ENCODE results near the gene S100A13.

S100A13 gene

GRCh38 chr1:153624965-153625611 lies 2.2 kb downstream of the S100A13 start:
- no peak for DNase-seq

- no peak for DNase-seq
Observed at GRCh38 chr1:153623101-153623500, 4.2 kb downstream of the S100A13 start.

- DNase-seq, result no peak
Observed at GRCh38 chr1:153619171-153619570, 8.1 kb downstream of the S100A13 start.

- DNase-seq, result peak; percentile 11
Observed at GRCh38 chr1:153617663-153618062, 9.6 kb downstream of the S100A13 start.

GRCh38 chr1:153616917-153617311 lies 10.4 kb downstream of the S100A13 start:
- peak; percentile 24 for DNase-seq

- DNase-seq, result peak; percentile 78
Observed at GRCh38 chr1:153616144-153616916, 11.0 kb downstream of the S100A13 start, which contains the start of gene S100A14. S100A14 (minus strand) TSS chr1:153616325; CDS start chr1:153615858, 467 bp downstream.

GRCh38 chr1:153615406-153615805 lies 11.9 kb downstream of the S100A13 start:
- DNase-seq, result no peak

- DNase-seq, result no peak
Observed at GRCh38 chr1:153614906-153615305, 12.4 kb downstream of the S100A13 start.

- DNase-seq, result no peak
Observed at GRCh38 chr1:153614189-153614900, 13.0 kb downstream of the S100A13 start.

- DNase-seq, result no peak
Observed at GRCh38 chr1:153613406-153613805, 13.9 kb downstream of the S100A13 start.

GRCh38 chr1:153612755-153613331 lies 14.5 kb downstream of the S100A13 start, which contains the start of gene S100A16:
S100A16 (minus strand) TSS chr1:153613137; CDS start chr1:153608151, 4,986 bp downstream.
- no peak for DNase-seq

- DNase-seq, result no peak
Observed at GRCh38 chr1:153612111-153612754, 15.1 kb downstream of the S100A13 start.

GRCh38 chr1:153611356-153611755 lies 15.9 kb downstream of the S100A13 start:
- no peak for DNase-seq

GRCh38 chr1:153610811-153611301 lies 16.4 kb downstream of the S100A13 start:
- DNase-seq, result no peak

GRCh38 chr1:153610334-153610733 lies 17.0 kb downstream of the S100A13 start:
- no peak for DNase-seq

- no peak for DNase-seq
Observed at GRCh38 chr1:153609585-153609907, 17.8 kb downstream of the S100A13 start.

- no peak for DNase-seq
Observed at GRCh38 chr1:153608742-153609584, 18.3 kb downstream of the S100A13 start.

GRCh38 chr1:153608089-153608682 lies 19.1 kb downstream of the S100A13 start:
- no peak for DNase-seq

- DNase-seq, result no peak
Observed at GRCh38 chr1:153607381-153607780, 19.9 kb downstream of the S100A13 start.

GRCh38 chr1:153606194-153606593 lies 21.1 kb downstream of the S100A13 start:
- no peak for DNase-seq

GRCh38 chr1:153602749-153603148 lies 24.6 kb downstream of the S100A13 start:
- DNase-seq, result no peak

Measured in NCI-H2029 (cell line).